ENCODE results near the gene CHKA.

Gene CHKA

GRCh38 chr11:68028802-68029545 is 92.2 kb downstream of the CHKA start:
- no peak for DNase-seq

GRCh38 chr11:68027667-68028066 is 93.5 kb downstream of the CHKA start:
- no peak for DNase-seq

GRCh38 chr11:68026391-68027105 is 94.6 kb downstream of the CHKA start:
- no peak for DNase-seq

- peak; percentile 80 for DNase-seq
These were observed 96.1 kb downstream of the CHKA start for GRCh38 chr11:68025047-68025446.

- DNase-seq, result no peak
These were observed 96.7 kb downstream of the CHKA start for GRCh38 chr11:68024508-68024907.

- DNase-seq, result no peak
These were observed 98.7 kb downstream of the CHKA start for GRCh38 chr11:68022531-68022930.

- peak; percentile 57 for DNase-seq
These were observed 99.9 kb downstream of the CHKA start for GRCh38 chr11:68021167-68021787.

- DNase-seq, result peak; percentile 71
These were observed 100.6 kb downstream of the CHKA start for GRCh38 chr11:68020575-68020974.

- no peak for DNase-seq
These were observed 101.7 kb downstream of the CHKA start for GRCh38 chr11:68019486-68019885.

GRCh38 chr11:68018730-68019190 is 102.4 kb downstream of the CHKA start:
- DNase-seq, result no peak

GRCh38 chr11:68017980-68018729 is 103.0 kb downstream of the CHKA start:
- DNase-seq, result no peak

GRCh38 chr11:68016904-68017817 is 104.0 kb downstream of the CHKA start:
- no peak for DNase-seq

- peak; percentile 74 for DNase-seq
These were observed 104.9 kb downstream of the CHKA start for GRCh38 chr11:68016161-68016903.

GRCh38 chr11:68015467-68015866 is 105.7 kb downstream of the CHKA start:
- DNase-seq, result no peak

GRCh38 chr11:68014947-68015447 is 106.2 kb downstream of the CHKA start:
- no peak for DNase-seq

- DNase-seq, result no peak
These were observed 106.8 kb downstream of the CHKA start for GRCh38 chr11:68014157-68014946.

GRCh38 chr11:68013611-68014156 is 107.5 kb downstream of the CHKA start:
- DNase-seq, result no peak

- DNase-seq, result no peak
These were observed 108.2 kb downstream of the CHKA start for GRCh38 chr11:68012843-68013610.

Measured in OCI-M1 (cell line).